GM18858 (cell line): ENCODE results near the gene ANKRD36C.
"Not testable (repeated sequence)": the region's sequence is repeated elsewhere in the genome, so short reads cannot be mapped to it uniquely, and the experiment has no call there.

Source experiments
- ATAC-seq: cut with Tn5 transposase; IDR thresholded peaks from one replicate; pipeline ENCODE4 v1.9.1; 2021; ENCODE audit not compliant: unreplicated experiment

The ANKRD36C gene

GRCh38 chr2:95799892-95800291, 191.7 kb downstream of the ANKRD36C start:
- no peak for ATAC-seq

- ATAC-seq, result not testable (repeated sequence)
Observed at GRCh38 chr2:95799147-95799889, 192.3 kb downstream of the ANKRD36C start.

GRCh38 chr2:95796249-95797099, 195.2 kb downstream of the ANKRD36C start:
- ATAC-seq, result not testable (repeated sequence)

GRCh38 chr2:95793970-95794369, 197.7 kb downstream of the ANKRD36C start:
- ATAC-seq, result not testable (repeated sequence)

- not testable (repeated sequence) for ATAC-seq
Observed at GRCh38 chr2:95790180-95790579, 201.4 kb downstream of the ANKRD36C start.

- not testable (repeated sequence) for ATAC-seq
Observed at GRCh38 chr2:95789385-95789784, 202.2 kb downstream of the ANKRD36C start.

- ATAC-seq, result not testable (repeated sequence)
Observed at GRCh38 chr2:95788642-95789041, 203.0 kb downstream of the ANKRD36C start.
